CD14-positive monocyte (primary cell): ENCODE data around the gene TBC1D16. TPM values are rescaled to one million over a fixed set of nuclear protein-coding genes. Genes with fewer than 3 reads are reported as not detected.

Source experiments
- DNase-seq, 3 donors: peaks; one replicate each; pipeline ENCODE4 v3.0.0-alpha.2; 2011 to 2022
- H2AFZ ChIP-seq: 2 replicates; pipeline ENCODE4 v1.6.0; 2012; ENCODE audit warnings: mild to moderate bottlenecking, low read depth, low read length, inconsistent platforms; ENCODE audit not compliant: insufficient read depth, poor library complexity, severe bottlenecking
- H3K27ac ChIP-seq, 2 donors: 1 replicate in 1 of 2; 2 replicates in 1 of 2; pipeline ENCODE4 v1.5.1; 2012 to 2013; ENCODE audit warnings: low read length in 2 of 2, control low read depth in 1 of 2, inconsistent platforms in 1 of 2, low read depth in 1 of 2, mild to moderate bottlenecking in 1 of 2
- H3K27me3 ChIP-seq, 2 donors: one replicate each; pipeline versions ENCODE4 v1.6.0 to v1.6.1; 2011 to 2013; ENCODE audit warnings: low read length in 2 of 2; ENCODE audit not compliant: control insufficient read depth in 2 of 2, insufficient read depth in 2 of 2
- H3K36me3 ChIP-seq, 2 donors: replicated peaks in 1 of 2; 1 replicate in 1 of 2; 2 replicates in 1 of 2; pipeline versions ENCODE4 v1.5.1 to v1.6.1; 2012 to 2013; ENCODE audit warnings: low read length in 2 of 2, control low read depth in 1 of 2, inconsistent platforms in 1 of 2, mild to moderate bottlenecking in 1 of 2; ENCODE audit not compliant: insufficient read depth in 2 of 2, control insufficient read depth in 1 of 2
- H3K4me1 ChIP-seq, 2 donors: 1 replicate in 1 of 2; 2 replicates in 1 of 2; pipeline versions ENCODE4 v1.5.1 to v1.6.1; 2012 to 2013; ENCODE audit warnings: low read length in 2 of 2, control low read depth in 1 of 2, inconsistent platforms in 1 of 2, mild to moderate bottlenecking in 1 of 2, moderate library complexity in 1 of 2; ENCODE audit not compliant: insufficient read depth in 2 of 2, control insufficient read depth in 1 of 2
- H3K4me2 ChIP-seq: replicated peaks from 2 replicates; pipeline ENCODE3; 2012; ENCODE audit warnings: low read length, moderate library complexity, mild to moderate bottlenecking; ENCODE audit not compliant: poor library complexity, severe bottlenecking; ENCODE audit errors: extremely low read depth
- H3K4me3 ChIP-seq, 3 experiments: fragments of 200-600 bp in 1 of 3; sonication (generic) in 1 of 3; replicated peaks in 1 of 3; 1 replicate in 2 of 3; 2 replicates in 1 of 3; pipeline ENCODE4 v1.5.1; 2011 to 2013; ENCODE audit warnings: low read length in 3 of 3, mild to moderate bottlenecking in 3 of 3, control low read depth in 2 of 3, low read depth in 2 of 3, inconsistent platforms in 1 of 3, moderate library complexity in 1 of 3
- H3K79me2 ChIP-seq: 2 replicates; pipeline ENCODE4 v1.6.0; 2012; ENCODE audit warnings: mild to moderate bottlenecking, control low read depth, inconsistent platforms, low read length, moderate library complexity; ENCODE audit not compliant: insufficient read depth
- H3K9ac ChIP-seq: 2 replicates; pipeline ENCODE4 v1.6.0; 2017; ENCODE audit warnings: low read length, mild to moderate bottlenecking; ENCODE audit not compliant: insufficient read depth, poor library complexity, severe bottlenecking
- H3K9me3 ChIP-seq, 2 donors: replicated peaks in 1 of 2; 1 replicate in 1 of 2; 2 replicates in 1 of 2; pipeline versions ENCODE4 v1.5.1 to v1.6.1; 2012 to 2013; ENCODE audit warnings: low read length in 2 of 2, control low read depth in 1 of 2; ENCODE audit not compliant: control insufficient read depth in 1 of 2, insufficient read depth in 1 of 2
- H4K20me1 ChIP-seq: 2 replicates; pipeline ENCODE4 v1.6.0; 2012; ENCODE audit warnings: mild to moderate bottlenecking, low read length, control low read depth, moderate library complexity; ENCODE audit not compliant: insufficient read depth
- H3K27ac Mint-ChIP-seq, 7 donors: one replicate each; pipeline ENCODE4 v1.8.0; 2020; ENCODE audit warnings: mild to moderate bottlenecking in 7 of 7, mixed read lengths in 7 of 7, moderate library complexity in 6 of 7, inconsistent platforms in 2 of 7
- H3K27me3 Mint-ChIP-seq, 3 donors: one replicate each; pipeline ENCODE4 v1.8.0; 2021 to 2022; ENCODE audit warnings: low read depth in 3 of 3, mild to moderate bottlenecking in 3 of 3, mixed read lengths in 3 of 3, moderate library complexity in 3 of 3, inconsistent platforms in 1 of 3
- H3K36me3 Mint-ChIP-seq, 2 donors: one replicate each; pipeline ENCODE4 v1.8.0; 2020; ENCODE audit warnings: mixed read lengths in 2 of 2, inconsistent platforms in 1 of 2, mild to moderate bottlenecking in 1 of 2
- H3K4me1 Mint-ChIP-seq: one replicate; pipeline ENCODE4 v1.8.0; 2020; ENCODE audit warnings: mild to moderate bottlenecking, mixed read lengths
- H3K4me3 Mint-ChIP-seq, 2 donors: one replicate each; pipeline ENCODE4 v1.8.0; 2020; ENCODE audit warnings: mild to moderate bottlenecking in 2 of 2, mixed read lengths in 2 of 2, moderate library complexity in 1 of 2
- H3K9me3 Mint-ChIP-seq, 7 donors: one replicate each; pipeline ENCODE4 v1.8.0; 2020 to 2022; ENCODE audit warnings: mixed read lengths in 7 of 7, mild to moderate bottlenecking in 6 of 7, moderate library complexity in 6 of 7, inconsistent platforms in 2 of 7
- CTCF ChIP-seq: fragments of 200-600 bp; IDR thresholded peaks from one replicate; pipeline ENCODE4 v1.8.0; 2022; ENCODE audit warnings: antibody characterized with exemption, mild to moderate bottlenecking
- WGBS: methylation state at CpG from one replicate; pipeline ENCODE4 v1.1.5; 2013; ENCODE audit warnings: missing lambda C conversion rate; ENCODE audit not compliant: insufficient coverage; 5-methylcytosine and 5-hydroxymethylcytosine counted together
- intact Hi-C, 2 donors: fragments of 100-400 bp; cut with micrococcal nuclease; formaldehyde crosslinking; loops; one replicate each; pipeline versions ENCODE4 v1.15.0 to v1.15.1; 2023
- polyA plus RNA-seq, 3 donors: library from polyadenylated mRNA; depleted of rRNA in 1 of 3; unstranded in 2 of 3; stranded (reverse) in 1 of 3; fragments of 300-500 nt in 2 of 3; fragments of >200 nt in 1 of 3; fragmentation: Illumina TruSeq in 2 of 3; gene quantifications; 1 replicate in 2 of 3; 2 replicates in 1 of 3; pipeline ENCODE4 v1.2.3, GENCODE V29; 2012 to 2021

The TBC1D16 gene
- polyA plus RNA-seq, 3 donors, result 0.11 to 0.53 (median 0.27) TPM

- H3K4me1 ChIP-seq, result no peaks in the 10 kb centered on the region
Observed at GRCh38 chr17:79922116-79922601, 113.5 kb downstream of the TBC1D16 start.

GRCh38 chr17:79921411-79922115, 114.1 kb downstream of the TBC1D16 start:
- no peaks in the 10 kb centered on the region for H3K36me3 Mint-ChIP-seq
- Histone ChIP-seq H3K4me2 (no peak overlapping the region), H4K20me1 (no peaks in the 10 kb centered on the region), H3K4me3 (no peak overlapping the region), H3K79me2 (no peaks in the 10 kb centered on the region), H3K36me3 (no peaks in the 10 kb centered on the region), H2AFZ (no peak overlapping the region), H3K27me3 (no peaks in the 10 kb centered on the region), H3K4me1 (no peaks in the 10 kb centered on the region), H3K9ac (no peak overlapping the region), H3K27ac (no peak overlapping the region), H3K9me3 (no peaks in the 10 kb centered on the region)
- TF ChIP-seq CTCF, result no peak
- H3K4me3 Mint-ChIP-seq, result no peak overlapping the region
- no peaks in the 10 kb centered on the region for H3K4me1 Mint-ChIP-seq
- intact Hi-C loops, result no loop called here
- H3K27me3 Mint-ChIP-seq, result peaks cover 6 to 24% (median 11%) of the 10 kb centered on the region in 3 donors
- H3K27ac Mint-ChIP-seq, result no peak overlapping the region
- no peak for DNase-seq
- WGBS, result 71% methylated on average over 25 of the region's 28 CpGs
- H3K9me3 Mint-ChIP-seq, result no peaks in the 10 kb centered on the region

More at GRCh38 chr17:79922116-79922601, 113.5 kb downstream of the TBC1D16 start:
- 62% methylated on average over 12 of the region's 18 CpGs for WGBS
- Histone ChIP-seq H3K9me3 (no peaks in the 10 kb centered on the region), H3K4me2 (no peak overlapping the region), H3K36me3 (no peaks in the 10 kb centered on the region), H3K4me3 (no peak overlapping the region), H3K27ac (no peak overlapping the region), H3K27me3 (no peaks in the 10 kb centered on the region), H4K20me1 (no peaks in the 10 kb centered on the region), H3K79me2 (no peaks in the 10 kb centered on the region), H2AFZ (no peak overlapping the region), H3K9ac (no peak overlapping the region)
- Mint-ChIP-seq H3K27me3 (peaks cover 3 to 18% (median 11%) of the 10 kb centered on the region in 3 donors), H3K9me3 (no peaks in the 10 kb centered on the region), H3K36me3 (no peaks in the 10 kb centered on the region), H3K27ac (no peak overlapping the region), H3K4me3 (no peak overlapping the region), H3K4me1 (no peaks in the 10 kb centered on the region)
- no peak for TF ChIP-seq CTCF
- DNase-seq, result no peak
- intact Hi-C loops, result no loop called here
